A549 (cell line): Measurements from ENCODE around the gene TNFAIP3. TPM values are rescaled to one million over a fixed set of nuclear protein-coding genes. Genes with fewer than 3 reads are reported as not detected.

Source experiments
- ATAC-seq, 2 experiments: fragments of 200-7000 bp in 1 of 2; fragments of >200 bp in 1 of 2; cut with Nextera tagmentation in 1 of 2; cut with Tn5 transposase in 1 of 2; 3 replicates each; pipeline versions ENCODE4 v1.8.0 to v1.9.1; 2018 to 2020; ENCODE audit warnings: mild to moderate bottlenecking in 1 of 2, moderate library complexity in 1 of 2
- CTCF ChIA-PET: fragments of 300-600 bp; sonication (Branson Sonifier 250); formaldehyde crosslinking; extraction: SDS; loops from one replicate; lab custom pipeline; 2021; ENCODE audit warnings: antibody characterized with exemption, inconsistent platforms; lab: Yijun Ruan, JAX
- POLR2A ChIA-PET: fragments of 350-600 bp; formaldehyde crosslinking; extraction: SDS; loops from one replicate; lab custom pipeline; 2021; ENCODE audit warnings: antibody characterized with exemption, inconsistent platforms; lab: Yijun Ruan, JAX
- DNase-seq, 2 experiments: peaks; one replicate each; pipeline versions ENCODE4 v3.0.0 to v3.0.0-alpha.2; 2011 to 2016; ENCODE audit warnings: low read depth in 1 of 2, low spot score in 1 of 2
- FAIRE-seq: peaks from 2 replicates; lab custom pipeline; 2011; peaks lifted over from hg19 to GRCh38; lab: Jason Lieb, UNC
- H3K27ac ChIP-seq, 2 experiments: fragments of >200 bp; sonication (Bioruptor Twin); formaldehyde crosslinking; 3 replicates each; pipeline ENCODE4 v1.5.1; 2016 to 2017
- H3K4me1 ChIP-seq: fragments of >200 bp; sonication (Bioruptor Twin); formaldehyde crosslinking; 3 replicates; pipeline ENCODE4 v1.6.1; 2016
- H3K4me2 ChIP-seq: fragments of >200 bp; sonication (Bioruptor Twin); formaldehyde crosslinking; 3 replicates; pipeline ENCODE4 v1.6.1; 2016
- H3K4me3 ChIP-seq: fragments of >200 bp; sonication (Bioruptor Twin); formaldehyde crosslinking; 3 replicates; pipeline ENCODE4 v1.5.1; 2016
- H3K9me3 ChIP-seq: fragments of >200 bp; sonication (Bioruptor Twin); formaldehyde crosslinking; 3 replicates; pipeline ENCODE4 v1.6.1; 2016
- EP300 ChIP-seq, 2 experiments: fragments of >200 bp; sonication (Bioruptor Twin); formaldehyde crosslinking; IDR thresholded peaks; 2 replicates in 1 of 2; 3 replicates in 1 of 2; pipeline ENCODE4 v1.6.1; 2016 to 2017
- GATA3 ChIP-seq: IDR thresholded peaks from 2 replicates; pipeline ENCODE4 v1.6.1; 2012; ENCODE audit warnings: borderline replicate concordance
- HEYL ChIP-seq: fragments of 250-450 bp; sonication (Bioruptor Pico); IDR thresholded peaks from 2 replicates; pipeline ENCODE4 v1.8.0; 2021; ENCODE audit warnings: mild to moderate bottlenecking, moderate library complexity
- HOXA7 ChIP-seq: fragments of 250-450 bp; sonication (Bioruptor Pico); IDR thresholded peaks from 2 replicates; pipeline ENCODE4 v1.5.0; 2020; ENCODE audit warnings: mild to moderate bottlenecking, moderate library complexity
- NFE2L2 ChIP-seq: fragments of 150-350 bp; conservative IDR thresholded peaks from 2 replicates; pipeline ENCODE4 v1.6.1; 2014; ENCODE audit warnings: low read length
- NPAS2 ChIP-seq: fragments of 250-450 bp; sonication (Bioruptor Pico); IDR thresholded peaks from 2 replicates; pipeline ENCODE4 v1.8.0; 2022; ENCODE audit warnings: mild to moderate bottlenecking, moderate library complexity, borderline replicate concordance
- NR3C1 ChIP-seq: fragments of >200 bp; sonication (Bioruptor Twin); formaldehyde crosslinking; IDR thresholded peaks from 3 replicates; pipeline ENCODE4 v1.6.1; 2017
- POLR2A ChIP-seq: IDR thresholded peaks from 2 replicates; pipeline ENCODE4 v1.6.1; 2012; ENCODE audit warnings: mild to moderate bottlenecking, low read length
- POLR2AphosphoS2 ChIP-seq: conservative IDR thresholded peaks from 2 replicates; pipeline ENCODE4 v1.6.1; 2012; ENCODE audit warnings: low read length, improper control_type of control experiment, inconsistent platforms
- RCOR1 ChIP-seq: fragments of 150-350 bp; IDR thresholded peaks from 2 replicates; pipeline ENCODE4 v1.6.1; 2014; ENCODE audit warnings: antibody characterized with exemption, low read length, low read depth
- RFX5 ChIP-seq: fragments of 450-650 bp; IDR thresholded peaks from 2 replicates; pipeline ENCODE4 v1.7.1; 2014; ENCODE audit warnings: antibody characterized with exemption, mild to moderate bottlenecking, moderate library complexity
- SMC3 ChIP-seq: fragments of >200 bp; sonication (Bioruptor Twin); formaldehyde crosslinking; IDR thresholded peaks from 3 replicates; pipeline ENCODE4 v1.6.1; 2018; ENCODE audit warnings: inconsistent platforms
- ZC3H11A ChIP-seq: fragments of 450-650 bp; IDR thresholded peaks from 2 replicates; pipeline ENCODE4 v1.6.1; 2014; ENCODE audit warnings: antibody characterized with exemption, mild to moderate bottlenecking
- ZFP36 ChIP-seq: fragments of 450-650 bp; IDR thresholded peaks from 2 replicates; pipeline ENCODE4 v1.6.1; 2014; ENCODE audit warnings: borderline replicate concordance; ENCODE audit not compliant: partially characterized antibody
- ZSCAN20 ChIP-seq: fragments of 250-450 bp; sonication (Bioruptor Pico); IDR thresholded peaks from 2 replicates; pipeline ENCODE4 v1.8.0; 2022; ENCODE audit warnings: mild to moderate bottlenecking, moderate library complexity
- WGBS: methylation state at CpG from one replicate; pipeline ENCODE4 v1.1.6; 2017; ENCODE audit errors: missing lambda C conversion rate; 5-methylcytosine and 5-hydroxymethylcytosine counted together
- polyA plus RNA-seq, 4 experiments: library from polyadenylated mRNA; depleted of rRNA in 3 of 4; stranded (reverse); fragments of >200 nt; fragmentation: RNase III in 1 of 4; extraction: RNeasy Plus Mini Kit Qiagen cat#74134 plus additional on column Dnase treatment in 1 of 4; gene quantifications; 2 replicates in 3 of 4; 3 replicates in 1 of 4; pipeline ENCODE4 v1.2.3, GENCODE V29; 2011 to 2017
- TF ChIP-seq, protein P1 (sequence below): IDR thresholded peaks from 2 replicates; pipeline ENCODE4 v1.6.1; 2012; ENCODE audit warnings: low read depth, borderline replicate concordance
- TF ChIP-seq, protein P2 (sequence below): fragments of 250-450 bp; sonication (Bioruptor Pico); IDR thresholded peaks from 2 replicates; pipeline ENCODE4 v1.5.0; 2020; ENCODE audit warnings: low read depth, mild to moderate bottlenecking, moderate library complexity
- TF ChIP-seq, protein P3 (sequence below): fragments of >200 bp; sonication (Bioruptor Twin); formaldehyde crosslinking; IDR thresholded peaks from 2 replicates; pipeline ENCODE4 v1.6.1; 2016
- TF ChIP-seq, protein P4 (sequence below): fragments of >200 bp; sonication (Bioruptor Twin); formaldehyde crosslinking; IDR thresholded peaks from 3 replicates; pipeline ENCODE4 v1.6.1; 2016
- TF ChIP-seq, protein P5 (sequence below): IDR thresholded peaks from 2 replicates; pipeline ENCODE4 v1.6.1; 2012
- TF ChIP-seq, protein P6 (sequence below): fragments of 200-600 bp; sonication (generic); IDR thresholded peaks from 2 replicates; pipeline ENCODE4 v1.6.1; 2016; ENCODE audit warnings: antibody characterized with exemption, mild to moderate bottlenecking, moderate library complexity

Gene TNFAIP3
- polyA plus RNA-seq, 2 of the 4 experiments (the other 2 are of a cell fraction): 2.7 to 8.5 TPM

DNA sequence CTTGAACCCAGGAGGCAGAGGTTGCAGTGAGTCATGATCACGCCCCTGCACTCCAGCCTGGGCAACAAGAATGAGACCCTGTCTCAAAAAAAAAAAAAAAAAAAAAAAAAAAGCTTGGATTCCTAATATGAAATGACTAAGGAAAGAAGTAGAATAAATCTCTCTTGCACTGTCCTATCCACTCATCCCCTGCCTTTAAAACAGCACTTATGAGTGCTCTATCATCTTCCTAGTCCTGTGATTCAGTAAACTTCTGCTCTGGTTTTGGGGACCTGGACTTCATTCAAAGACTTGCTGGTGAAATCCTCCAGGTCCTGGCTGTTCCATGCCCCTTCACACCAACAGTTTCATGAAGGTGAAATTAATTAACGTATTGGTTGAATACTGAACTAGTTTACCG lies 29.6 kb downstream of the TNFAIP3 start:
- DNase-seq (no peak), FAIRE-seq (no peak), ATAC-seq (no peak)
- TF ChIP-seq NPAS2 (CRISPR knock-in tag) (no peak), EP300 (IDR thresholded peaks at IDR 0.05) (no peak), NR3C1 (no peak), RFX5 (no peak), HOXA7 (CRISPR knock-in tag) (no peak), ZSCAN20 (CRISPR knock-in tag) (no peak)
- ChIA-PET POLR2A (no interaction called here), CTCF (no interaction called here)
- Histone ChIP-seq H3K4me2 (no peak overlapping the region), H3K4me1 (no peaks in the 10 kb centered on the region), H3K27ac (no peak overlapping the region), H3K4me3 (no peak overlapping the region), H3K9me3 (no peaks in the 10 kb centered on the region)
- WGBS: 70% methylated on average over 3 of the region's 3 CpGs

DNA sequence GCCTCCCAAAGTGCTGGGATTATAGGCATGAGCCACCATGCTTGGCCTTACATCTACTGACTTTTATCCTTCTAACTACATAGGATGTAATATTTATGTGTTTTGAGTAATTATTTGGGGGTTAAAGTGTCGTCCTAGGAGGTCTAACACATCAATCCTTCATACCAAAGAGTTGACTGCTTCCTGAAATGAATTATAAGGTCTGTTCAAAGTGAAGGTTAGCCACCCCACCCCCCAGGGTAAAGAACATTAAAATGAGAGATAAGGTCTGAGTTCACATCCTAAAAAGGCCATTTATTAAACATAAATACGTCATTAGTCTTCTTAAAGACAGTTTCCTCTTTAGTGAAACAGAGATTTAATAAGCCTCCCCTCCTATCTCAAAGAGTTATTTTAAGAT lies 33.8 kb downstream of the TNFAIP3 start:
- ChIA-PET POLR2A (no interaction called here), CTCF (interaction anchor here (1.2 kb wide), 1 partner anchor 44 kb away, joined by 5 read pairs; no protein-coding TSS in a partner anchor)
- TF ChIP-seq, protein P1, sequence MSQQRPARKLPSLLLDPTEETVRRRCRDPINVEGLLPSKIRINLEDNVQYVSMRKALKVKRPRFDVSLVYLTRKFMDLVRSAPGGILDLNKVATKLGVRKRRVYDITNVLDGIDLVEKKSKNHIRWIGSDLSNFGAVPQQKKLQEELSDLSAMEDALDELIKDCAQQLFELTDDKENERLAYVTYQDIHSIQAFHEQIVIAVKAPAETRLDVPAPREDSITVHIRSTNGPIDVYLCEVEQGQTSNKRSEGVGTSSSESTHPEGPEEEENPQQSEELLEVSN: no peak
- TF ChIP-seq, protein P2, sequence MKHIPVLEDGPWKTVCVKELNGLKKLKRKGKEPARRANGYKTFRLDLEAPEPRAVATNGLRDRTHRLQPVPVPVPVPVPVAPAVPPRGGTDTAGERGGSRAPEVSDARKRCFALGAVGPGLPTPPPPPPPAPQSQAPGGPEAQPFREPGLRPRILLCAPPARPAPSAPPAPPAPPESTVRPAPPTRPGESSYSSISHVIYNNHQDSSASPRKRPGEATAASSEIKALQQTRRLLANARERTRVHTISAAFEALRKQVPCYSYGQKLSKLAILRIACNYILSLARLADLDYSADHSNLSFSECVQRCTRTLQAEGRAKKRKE (CRISPR knock-in tag): no peak
- TF ChIP-seq, protein P3, sequence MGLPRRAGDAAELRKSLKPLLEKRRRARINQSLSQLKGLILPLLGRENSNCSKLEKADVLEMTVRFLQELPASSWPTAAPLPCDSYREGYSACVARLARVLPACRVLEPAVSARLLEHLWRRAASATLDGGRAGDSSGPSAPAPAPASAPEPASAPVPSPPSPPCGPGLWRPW: no peak
- TF ChIP-seq NR3C1 (no peak), HEYL (no peak), GATA3 (no peak), RCOR1 (no peak), NFE2L2 (no peak), POLR2AphosphoS2 (no peak), ZFP36 (no peak), POLR2A (no peak), ZSCAN20 (CRISPR knock-in tag) (no peak), ZC3H11A (no peak), EP300 (IDR thresholded peaks at IDR 0.05) (no peak), SMC3 (no peak)
- TF ChIP-seq, protein P4, sequence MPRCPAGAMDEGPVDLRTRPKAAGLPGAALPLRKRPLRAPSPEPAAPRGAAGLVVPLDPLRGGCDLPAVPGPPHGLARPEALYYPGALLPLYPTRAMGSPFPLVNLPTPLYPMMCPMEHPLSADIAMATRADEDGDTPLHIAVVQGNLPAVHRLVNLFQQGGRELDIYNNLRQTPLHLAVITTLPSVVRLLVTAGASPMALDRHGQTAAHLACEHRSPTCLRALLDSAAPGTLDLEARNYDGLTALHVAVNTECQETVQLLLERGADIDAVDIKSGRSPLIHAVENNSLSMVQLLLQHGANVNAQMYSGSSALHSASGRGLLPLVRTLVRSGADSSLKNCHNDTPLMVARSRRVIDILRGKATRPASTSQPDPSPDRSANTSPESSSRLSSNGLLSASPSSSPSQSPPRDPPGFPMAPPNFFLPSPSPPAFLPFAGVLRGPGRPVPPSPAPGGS: no peak
- TF ChIP-seq, protein P5, sequence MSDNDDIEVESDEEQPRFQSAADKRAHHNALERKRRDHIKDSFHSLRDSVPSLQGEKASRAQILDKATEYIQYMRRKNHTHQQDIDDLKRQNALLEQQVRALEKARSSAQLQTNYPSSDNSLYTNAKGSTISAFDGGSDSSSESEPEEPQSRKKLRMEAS: no peak
- TF ChIP-seq, protein P6, sequence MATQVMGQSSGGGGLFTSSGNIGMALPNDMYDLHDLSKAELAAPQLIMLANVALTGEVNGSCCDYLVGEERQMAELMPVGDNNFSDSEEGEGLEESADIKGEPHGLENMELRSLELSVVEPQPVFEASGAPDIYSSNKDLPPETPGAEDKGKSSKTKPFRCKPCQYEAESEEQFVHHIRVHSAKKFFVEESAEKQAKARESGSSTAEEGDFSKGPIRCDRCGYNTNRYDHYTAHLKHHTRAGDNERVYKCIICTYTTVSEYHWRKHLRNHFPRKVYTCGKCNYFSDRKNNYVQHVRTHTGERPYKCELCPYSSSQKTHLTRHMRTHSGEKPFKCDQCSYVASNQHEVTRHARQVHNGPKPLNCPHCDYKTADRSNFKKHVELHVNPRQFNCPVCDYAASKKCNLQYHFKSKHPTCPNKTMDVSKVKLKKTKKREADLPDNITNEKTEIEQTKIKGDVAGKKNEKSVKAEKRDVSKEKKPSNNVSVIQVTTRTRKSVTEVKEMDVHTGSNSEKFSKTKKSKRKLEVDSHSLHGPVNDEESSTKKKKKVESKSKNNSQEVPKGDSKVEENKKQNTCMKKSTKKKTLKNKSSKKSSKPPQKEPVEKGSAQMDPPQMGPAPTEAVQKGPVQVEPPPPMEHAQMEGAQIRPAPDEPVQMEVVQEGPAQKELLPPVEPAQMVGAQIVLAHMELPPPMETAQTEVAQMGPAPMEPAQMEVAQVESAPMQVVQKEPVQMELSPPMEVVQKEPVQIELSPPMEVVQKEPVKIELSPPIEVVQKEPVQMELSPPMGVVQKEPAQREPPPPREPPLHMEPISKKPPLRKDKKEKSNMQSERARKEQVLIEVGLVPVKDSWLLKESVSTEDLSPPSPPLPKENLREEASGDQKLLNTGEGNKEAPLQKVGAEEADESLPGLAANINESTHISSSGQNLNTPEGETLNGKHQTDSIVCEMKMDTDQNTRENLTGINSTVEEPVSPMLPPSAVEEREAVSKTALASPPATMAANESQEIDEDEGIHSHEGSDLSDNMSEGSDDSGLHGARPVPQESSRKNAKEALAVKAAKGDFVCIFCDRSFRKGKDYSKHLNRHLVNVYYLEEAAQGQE: no peak
- FAIRE-seq (no peak), DNase-seq (no peak), ATAC-seq (no peak)
- Histone ChIP-seq H3K4me2 (no peak overlapping the region), H3K27ac (no peak overlapping the region), H3K4me1 (peaks cover 8% of the 10 kb centered on the region; the same call in 2 of the 3 replicates), H3K4me3 (no peak overlapping the region), H3K9me3 (no peaks in the 10 kb centered on the region)
- 53% methylated on average over 2 of the region's 2 CpGs for WGBS
